GM23338 (cell line): ENCODE data around the gene A3GALT2. TPM values are rescaled to one million over a fixed set of nuclear protein-coding genes. Genes with fewer than 3 reads are reported as not detected.

Source experiments
- ATAC-seq: fragments of 200-7000 bp; cut with Tn5 transposase; 3 replicates; pipeline ENCODE4 v1.9.1; 2020
- DNase-seq: peaks from one replicate; pipeline ENCODE4 v3.0.0-alpha.2; 2015; ENCODE audit warnings: low spot score
- H2AFZ ChIP-seq: fragments of 200-600 bp; sonication (generic); 2 replicates; pipeline ENCODE4 v1.8.0; 2016; ENCODE audit warnings: antibody characterized with exemption, mild to moderate bottlenecking, moderate library complexity
- H3F3A ChIP-seq: fragments of 200-600 bp; sonication (generic); replicated peaks from 2 replicates; pipeline ENCODE4 v1.8.0; 2017; ENCODE audit warnings: antibody characterized with exemption, mixed run types, low read depth
- H3K27ac ChIP-seq: fragments of 200-600 bp; sonication (generic); 2 replicates; pipeline ENCODE4 v1.6.1; 2016; ENCODE audit warnings: low read depth
- H3K27me3 ChIP-seq: fragments of 200-600 bp; sonication (generic); 2 replicates; pipeline ENCODE4 v1.8.0; 2016; ENCODE audit warnings: mild to moderate bottlenecking, mixed run types, moderate library complexity; ENCODE audit not compliant: insufficient read depth
- H3K36me3 ChIP-seq: fragments of 200-600 bp; sonication (generic); 2 replicates; pipeline ENCODE4 v1.8.0; 2016; ENCODE audit warnings: mild to moderate bottlenecking; ENCODE audit not compliant: insufficient read depth
- H3K4me1 ChIP-seq: fragments of 200-600 bp; sonication (generic); 2 replicates; pipeline ENCODE4 v1.8.0; 2016; ENCODE audit warnings: mild to moderate bottlenecking, moderate library complexity; ENCODE audit not compliant: insufficient read depth
- H3K4me2 ChIP-seq: fragments of 200-600 bp; sonication (generic); 2 replicates; pipeline ENCODE4 v1.7.1; 2017; ENCODE audit warnings: mixed run types
- H3K4me3 ChIP-seq: fragments of 200-600 bp; sonication (generic); 2 replicates; pipeline ENCODE4 v1.6.1; 2016; ENCODE audit warnings: mixed run types
- H3K79me2 ChIP-seq: fragments of 200-600 bp; sonication (generic); replicated peaks from 2 replicates; pipeline ENCODE4 v1.8.0; 2017; ENCODE audit warnings: mild to moderate bottlenecking; ENCODE audit not compliant: insufficient read depth
- H3K9me2 ChIP-seq: fragments of 200-600 bp; sonication (generic); 2 replicates; pipeline ENCODE4 v1.8.0; 2017; ENCODE audit not compliant: insufficient read depth
- H4K20me1 ChIP-seq: fragments of 200-600 bp; sonication (generic); replicated peaks from 2 replicates; pipeline ENCODE4 v1.8.0; 2017; ENCODE audit warnings: mild to moderate bottlenecking; ENCODE audit not compliant: insufficient read depth
- H3K27ac Mint-ChIP-seq: 2 replicates; pipeline ENCODE4 v1.8.0; 2020; ENCODE audit warnings: inconsistent platforms, mild to moderate bottlenecking, moderate library complexity, mixed read lengths
- H3K27me3 Mint-ChIP-seq: 3 replicates; pipeline ENCODE4 v1.8.0; 2022; ENCODE audit warnings: low read depth, mild to moderate bottlenecking, moderate library complexity, mixed read lengths, inconsistent platforms; ENCODE audit not compliant: insufficient read depth, poor library complexity
- H3K36me3 Mint-ChIP-seq: 3 replicates; pipeline ENCODE4 v1.8.0; 2021; ENCODE audit warnings: low read depth, mild to moderate bottlenecking, inconsistent platforms, moderate library complexity, mixed read lengths
- H3K4me1 Mint-ChIP-seq: 3 replicates; pipeline ENCODE4 v1.8.0; 2020; ENCODE audit warnings: mild to moderate bottlenecking, inconsistent platforms, mixed read lengths
- H3K4me3 Mint-ChIP-seq: 3 replicates; pipeline ENCODE4 v1.8.0; 2021; ENCODE audit warnings: moderate library complexity, mild to moderate bottlenecking, inconsistent platforms, mixed read lengths
- H3K9me3 Mint-ChIP-seq: 3 replicates; pipeline ENCODE4 v1.8.0; 2020; ENCODE audit warnings: moderate library complexity, mild to moderate bottlenecking, inconsistent platforms, mixed read lengths
- CREB1 ChIP-seq: fragments of 250-450 bp; sonication (Bioruptor Pico); IDR thresholded peaks from 2 replicates; pipeline ENCODE4 v1.5.0; 2020; ENCODE audit warnings: low read depth, mild to moderate bottlenecking, moderate library complexity
- CTCF ChIP-seq, 2 experiments: fragments of 200-600 bp in 1 of 2; sonication (generic) in 1 of 2; conservative IDR thresholded peaks; 2 replicates each; pipeline versions ENCODE4 v1.5.1 to v1.6.1; 2016 to 2017; ENCODE audit warnings: antibody characterized with exemption in 2 of 2, low read depth in 2 of 2, mild to moderate bottlenecking in 2 of 2, moderate library complexity in 1 of 2
- ETS1 ChIP-seq: IDR thresholded peaks from 2 replicates; pipeline ENCODE4 v1.6.1; 2016; ENCODE audit warnings: antibody characterized with exemption
- NANOG ChIP-seq: IDR thresholded peaks from 2 replicates; pipeline ENCODE4 v1.6.1; 2016; ENCODE audit warnings: antibody characterized with exemption, borderline replicate concordance
- REST ChIP-seq: IDR thresholded peaks from one replicate; pipeline ENCODE4 v1.6.1; 2018; ENCODE audit warnings: antibody characterized with exemption; ENCODE audit not compliant: unreplicated experiment
- polyA plus RNA-seq: library from polyadenylated mRNA; unstranded; fragments of >200 nt; fragmentation: Nextera tagmentation; extraction: Ambion mirVana; gene quantifications from 2 replicates; pipeline ENCODE4 v1.2.1, GENCODE V29; 2016
- total RNA-seq: library from RNA; depleted of rRNA; stranded (reverse); fragments of >200 nt; shearing (Covaris generic); gene quantifications from 2 replicates; pipeline ENCODE4 v1.2.3, GENCODE V29; 2014

The A3GALT2 gene
- total and polyA plus RNA-seq, 2 experiments from 2014 or later: not detected

GRCh38 chr1:33316601-33317000 lies 4.3 kb downstream of the A3GALT2 start:
- Mint-ChIP-seq H3K27me3 (peaks cover 9% of the 10 kb centered on the region), H3K4me3 (no peak overlapping the region), H3K36me3 (no peaks in the 10 kb centered on the region), H3K4me1 (peaks cover 12% of the 10 kb centered on the region), H3K27ac (no peak overlapping the region), H3K9me3 (no peaks in the 10 kb centered on the region)
- Histone ChIP-seq H3K4me2 (no peak overlapping the region), H2AFZ (no peak overlapping the region), H4K20me1 (no peaks in the 10 kb centered on the region), H3K4me1 (no peaks in the 10 kb centered on the region), H3K79me2 (no peaks in the 10 kb centered on the region), H3K36me3 (no peaks in the 10 kb centered on the region), H3K9me2 (no peaks in the 10 kb centered on the region), H3F3A (no peaks in the 10 kb centered on the region), H3K27ac (no peak overlapping the region), H3K4me3 (no peak overlapping the region), H3K27me3 (no peaks in the 10 kb centered on the region)
- no peak for TF ChIP-seq REST
- DNase-seq: no peak
- no peak for ATAC-seq

- H3K79me2 ChIP-seq: no peaks in the 10 kb centered on the region
- H3K27me3 Mint-ChIP-seq: peaks cover 12% of the 10 kb centered on the region
- H3K27me3 ChIP-seq: no peaks in the 10 kb centered on the region
- no peaks in the 10 kb centered on the region for H3K36me3 ChIP-seq
- TF ChIP-seq NANOG: no peak
- TF ChIP-seq CTCF (conservative IDR thresholded peaks at IDR 0.05; ENCODE audit: low read depth in 2 of 2): no peak
- no peak for TF ChIP-seq CREB1 (CRISPR knock-in tag)
- TF ChIP-seq ETS1: no peak
- no peak overlapping the region for H3K4me2 ChIP-seq
- no peaks in the 10 kb centered on the region for H3K9me2 ChIP-seq
- no peak overlapping the region for H3K27ac ChIP-seq
- peaks cover 3% of the 10 kb centered on the region; the same call in 2 of the 3 replicates for H3K9me3 Mint-ChIP-seq
- DNase-seq (no peak), ATAC-seq (no peak)
- peaks cover 12% of the 10 kb centered on the region for H3K4me1 Mint-ChIP-seq
- H2AFZ ChIP-seq: no peak overlapping the region
- no peaks in the 10 kb centered on the region for H4K20me1 ChIP-seq
- no peaks in the 10 kb centered on the region for H3F3A ChIP-seq
- H3K36me3 Mint-ChIP-seq: no peaks in the 10 kb centered on the region
- H3K4me1 ChIP-seq: no peaks in the 10 kb centered on the region
- no peak overlapping the region for H3K4me3 Mint-ChIP-seq
- no peak overlapping the region for H3K4me3 ChIP-seq
- H3K27ac Mint-ChIP-seq: no peak overlapping the region
These were observed 6.5 kb downstream of the A3GALT2 start for GRCh38 chr1:33314416-33314815.
